ENCODE data around the gene TNN. TPM values are rescaled to one million over a fixed set of nuclear protein-coding genes. Genes with fewer than 3 reads are reported as not detected.
A peak's percentile ranks its signal among the peaks of the same experiment; 100 is the strongest.

TNN gene
- total RNA-seq, 1 donor from 2014 or later, result 0.18 TPM

- Histone ChIP-seq H3K4me3 (no peak overlapping the region), H3K36me3 (no peaks in the 10 kb centered on the region), H3K4me1 (peaks cover 35% of the 10 kb centered on the region), H3K27me3 (ENCODE audit: low read depth) (no peaks in the 10 kb centered on the region), H3K9me3 (no peaks in the 10 kb centered on the region), H3K27ac (peak overlapping the region; percentile 64)
- ATAC-seq, result no peak
- intact Hi-C loops (cut with DNase I), result loop anchor here (10.0 kb wide), 1 partner anchor 95 kb away; no protein-coding TSS in a partner anchor
- no peak for DNase-seq
- TF ChIP-seq, protein P1, sequence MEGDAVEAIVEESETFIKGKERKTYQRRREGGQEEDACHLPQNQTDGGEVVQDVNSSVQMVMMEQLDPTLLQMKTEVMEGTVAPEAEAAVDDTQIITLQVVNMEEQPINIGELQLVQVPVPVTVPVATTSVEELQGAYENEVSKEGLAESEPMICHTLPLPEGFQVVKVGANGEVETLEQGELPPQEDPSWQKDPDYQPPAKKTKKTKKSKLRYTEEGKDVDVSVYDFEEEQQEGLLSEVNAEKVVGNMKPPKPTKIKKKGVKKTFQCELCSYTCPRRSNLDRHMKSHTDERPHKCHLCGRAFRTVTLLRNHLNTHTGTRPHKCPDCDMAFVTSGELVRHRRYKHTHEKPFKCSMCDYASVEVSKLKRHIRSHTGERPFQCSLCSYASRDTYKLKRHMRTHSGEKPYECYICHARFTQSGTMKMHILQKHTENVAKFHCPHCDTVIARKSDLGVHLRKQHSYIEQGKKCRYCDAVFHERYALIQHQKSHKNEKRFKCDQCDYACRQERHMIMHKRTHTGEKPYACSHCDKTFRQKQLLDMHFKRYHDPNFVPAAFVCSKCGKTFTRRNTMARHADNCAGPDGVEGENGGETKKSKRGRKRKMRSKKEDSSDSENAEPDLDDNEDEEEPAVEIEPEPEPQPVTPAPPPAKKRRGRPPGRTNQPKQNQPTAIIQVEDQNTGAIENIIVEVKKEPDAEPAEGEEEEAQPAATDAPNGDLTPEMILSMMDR (IDR thresholded peaks at IDR 0.05), result peak; percentile 8
Measured at GRCh38 chr1:175129997-175130648, 62.5 kb downstream of the TNN start.

DNA sequence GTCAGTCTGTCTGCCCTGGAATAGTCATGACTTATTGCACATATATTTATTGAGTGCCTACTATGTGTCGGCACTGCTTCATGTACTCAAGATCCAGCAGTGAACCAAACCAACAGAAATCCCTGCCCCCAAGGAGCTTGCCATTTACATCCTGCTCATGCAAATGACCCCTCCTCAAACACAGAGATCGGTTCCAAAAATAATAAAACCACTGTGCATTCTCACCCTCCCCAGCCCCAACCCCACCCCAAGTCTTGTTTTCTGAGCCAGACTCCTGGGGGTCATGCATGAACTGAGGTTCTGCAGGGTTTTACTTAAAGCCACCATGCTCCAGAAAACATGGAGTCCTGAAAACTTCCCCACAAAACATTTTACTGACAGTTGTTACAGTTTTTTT lies 63.0 kb downstream of the TNN start:
- TF ChIP-seq, protein P1 (IDR thresholded peaks at IDR 0.05), result no peak

GRCh38 chr1:175131095-175131494 lies 63.5 kb downstream of the TNN start:
- DNase-seq, result no peak
- Histone ChIP-seq H3K4me3 (no peak overlapping the region), H3K9me3 (no peaks in the 10 kb centered on the region), H3K27me3 (ENCODE audit: low read depth) (no peaks in the 10 kb centered on the region), H3K36me3 (no peaks in the 10 kb centered on the region), H3K4me1 (peaks cover 32% of the 10 kb centered on the region), H3K27ac (no peak overlapping the region)
- intact Hi-C loops (cut with DNase I), result no loop called here
- ATAC-seq, result no peak
- TF ChIP-seq, protein P1 (IDR thresholded peaks at IDR 0.05), result no peak

More for the DNA sequence above, 63.0 kb downstream of the TNN start:
- ATAC-seq (no peak), DNase-seq (no peak)
- no peak overlapping the region for H3K27ac ChIP-seq
- H3K4me1 ChIP-seq, result peaks cover 32% of the 10 kb centered on the region
- H3K27me3 ChIP-seq (ENCODE audit: low read depth), result no peaks in the 10 kb centered on the region
- no peaks in the 10 kb centered on the region for H3K9me3 ChIP-seq
- intact Hi-C loops (cut with DNase I), result no loop called here
- H3K4me3 ChIP-seq, result no peak overlapping the region
- H3K36me3 ChIP-seq, result no peaks in the 10 kb centered on the region

GRCh38 chr1:175132436-175132835 lies 64.8 kb downstream of the TNN start:
- no peak overlapping the region for H3K4me3 ChIP-seq
- DNase-seq (no peak), ATAC-seq (peak in 1 of 2 donors; percentile 21)
- TF ChIP-seq, protein P1 (IDR thresholded peaks at IDR 0.05), result no peak
- H3K9me3 ChIP-seq, result no peaks in the 10 kb centered on the region
- intact Hi-C loops (cut with DNase I), result no loop called here
- H3K27me3 ChIP-seq (ENCODE audit: low read depth), result no peaks in the 10 kb centered on the region
- H3K4me1 ChIP-seq, result peaks cover 32% of the 10 kb centered on the region
- H3K36me3 ChIP-seq, result no peaks in the 10 kb centered on the region
- peak overlapping the region; percentile 18 for H3K27ac ChIP-seq

- no peaks in the 10 kb centered on the region for H3K27me3 ChIP-seq (ENCODE audit: low read depth)
- intact Hi-C loops (cut with DNase I), result no loop called here
- no peak overlapping the region for H3K27ac ChIP-seq
- peaks cover 20% of the 10 kb centered on the region for H3K4me1 ChIP-seq
- ATAC-seq (no peak), DNase-seq (no peak)
- TF ChIP-seq, protein P1 (IDR thresholded peaks at IDR 0.05), result no peak
- H3K4me3 ChIP-seq, result no peak overlapping the region
- no peaks in the 10 kb centered on the region for H3K36me3 ChIP-seq
- H3K9me3 ChIP-seq, result no peaks in the 10 kb centered on the region
Measured at GRCh38 chr1:175133673-175134435, 66.2 kb downstream of the TNN start.

Measured in lower lobe of right lung (tissue), 2 donors.